ENCODE measurements around the gene OPCML. TPM values are rescaled to one million over a fixed set of nuclear protein-coding genes. Genes with fewer than 3 reads are reported as not detected.

OPCML gene
- total RNA-seq, 1 experiment from 2014 or later, result not detected

DNA sequence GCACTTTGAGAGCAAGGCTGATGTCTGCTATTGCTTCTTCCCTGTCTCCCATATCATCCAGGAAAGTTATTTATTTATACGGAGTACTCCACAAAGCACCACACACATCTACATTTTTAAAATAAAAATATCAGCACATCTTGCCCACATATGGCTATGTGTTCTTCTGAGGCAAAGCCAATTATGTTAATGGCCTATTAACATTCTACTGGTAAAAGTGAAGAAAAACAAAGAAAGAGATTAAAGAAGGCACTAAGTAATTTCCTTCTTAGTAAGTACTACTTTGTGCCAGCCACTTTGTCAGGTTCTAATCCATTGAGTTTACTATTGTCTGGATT lies 548.7 kb downstream of the OPCML start:
- TF ChIP-seq, protein P1, sequence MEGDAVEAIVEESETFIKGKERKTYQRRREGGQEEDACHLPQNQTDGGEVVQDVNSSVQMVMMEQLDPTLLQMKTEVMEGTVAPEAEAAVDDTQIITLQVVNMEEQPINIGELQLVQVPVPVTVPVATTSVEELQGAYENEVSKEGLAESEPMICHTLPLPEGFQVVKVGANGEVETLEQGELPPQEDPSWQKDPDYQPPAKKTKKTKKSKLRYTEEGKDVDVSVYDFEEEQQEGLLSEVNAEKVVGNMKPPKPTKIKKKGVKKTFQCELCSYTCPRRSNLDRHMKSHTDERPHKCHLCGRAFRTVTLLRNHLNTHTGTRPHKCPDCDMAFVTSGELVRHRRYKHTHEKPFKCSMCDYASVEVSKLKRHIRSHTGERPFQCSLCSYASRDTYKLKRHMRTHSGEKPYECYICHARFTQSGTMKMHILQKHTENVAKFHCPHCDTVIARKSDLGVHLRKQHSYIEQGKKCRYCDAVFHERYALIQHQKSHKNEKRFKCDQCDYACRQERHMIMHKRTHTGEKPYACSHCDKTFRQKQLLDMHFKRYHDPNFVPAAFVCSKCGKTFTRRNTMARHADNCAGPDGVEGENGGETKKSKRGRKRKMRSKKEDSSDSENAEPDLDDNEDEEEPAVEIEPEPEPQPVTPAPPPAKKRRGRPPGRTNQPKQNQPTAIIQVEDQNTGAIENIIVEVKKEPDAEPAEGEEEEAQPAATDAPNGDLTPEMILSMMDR (IDR thresholded peaks at IDR 0.05), result no peak
- TF ChIP-seq, protein P2, sequence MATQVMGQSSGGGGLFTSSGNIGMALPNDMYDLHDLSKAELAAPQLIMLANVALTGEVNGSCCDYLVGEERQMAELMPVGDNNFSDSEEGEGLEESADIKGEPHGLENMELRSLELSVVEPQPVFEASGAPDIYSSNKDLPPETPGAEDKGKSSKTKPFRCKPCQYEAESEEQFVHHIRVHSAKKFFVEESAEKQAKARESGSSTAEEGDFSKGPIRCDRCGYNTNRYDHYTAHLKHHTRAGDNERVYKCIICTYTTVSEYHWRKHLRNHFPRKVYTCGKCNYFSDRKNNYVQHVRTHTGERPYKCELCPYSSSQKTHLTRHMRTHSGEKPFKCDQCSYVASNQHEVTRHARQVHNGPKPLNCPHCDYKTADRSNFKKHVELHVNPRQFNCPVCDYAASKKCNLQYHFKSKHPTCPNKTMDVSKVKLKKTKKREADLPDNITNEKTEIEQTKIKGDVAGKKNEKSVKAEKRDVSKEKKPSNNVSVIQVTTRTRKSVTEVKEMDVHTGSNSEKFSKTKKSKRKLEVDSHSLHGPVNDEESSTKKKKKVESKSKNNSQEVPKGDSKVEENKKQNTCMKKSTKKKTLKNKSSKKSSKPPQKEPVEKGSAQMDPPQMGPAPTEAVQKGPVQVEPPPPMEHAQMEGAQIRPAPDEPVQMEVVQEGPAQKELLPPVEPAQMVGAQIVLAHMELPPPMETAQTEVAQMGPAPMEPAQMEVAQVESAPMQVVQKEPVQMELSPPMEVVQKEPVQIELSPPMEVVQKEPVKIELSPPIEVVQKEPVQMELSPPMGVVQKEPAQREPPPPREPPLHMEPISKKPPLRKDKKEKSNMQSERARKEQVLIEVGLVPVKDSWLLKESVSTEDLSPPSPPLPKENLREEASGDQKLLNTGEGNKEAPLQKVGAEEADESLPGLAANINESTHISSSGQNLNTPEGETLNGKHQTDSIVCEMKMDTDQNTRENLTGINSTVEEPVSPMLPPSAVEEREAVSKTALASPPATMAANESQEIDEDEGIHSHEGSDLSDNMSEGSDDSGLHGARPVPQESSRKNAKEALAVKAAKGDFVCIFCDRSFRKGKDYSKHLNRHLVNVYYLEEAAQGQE (IDR thresholded peaks at IDR 0.05; ENCODE audit: insufficient read depth in 1 of 2, low read depth in 2 of 2, low read length in 1 of 2), result no peak
- no peak for TF ChIP-seq POLR2AphosphoS5 (IDR thresholded peaks at IDR 0.05; ENCODE audit: low read depth, low read length)
- TF ChIP-seq TCF7L2 (IDR thresholded peaks at IDR 0.05; ENCODE audit: low read depth, low read length), result no peak
- no peak for TF ChIP-seq SIN3A (IDR thresholded peaks at IDR 0.05; ENCODE audit: borderline replicate concordance, insufficient read depth, low read depth, low read length)
- in situ Hi-C loops (cut with HindIII; ENCODE audit: low pct_unique_long_range_greater_than_20kb, low sequenced_read_pairs) (no loop called here), intact Hi-C loops (cut with micrococcal nuclease; ENCODE audit: unreplicated experiment) (no loop called here)
- Histone ChIP-seq H3K36me3 (ENCODE audit: control insufficient read depth, insufficient read depth, low read length) (no peaks in the 10 kb centered on the region), H3K27ac (ENCODE audit: low read length) (no peak overlapping the region), H3K27me3 (ENCODE audit: control insufficient read depth, insufficient read depth, low read length) (0 out of 2 replicates have a peak, but pooled peaks cover 2% of the 10 kb centered on the region), H3K4me3 (ENCODE audit: low read depth in 2 of 2, low read length in 2 of 2) (no peak overlapping the region), H3K4me1 (ENCODE audit: control insufficient read depth, insufficient read depth, low read length) (no peaks in the 10 kb centered on the region), H3K9me3 (ENCODE audit: control insufficient read depth, insufficient read depth, low read depth, low read length) (no peaks in the 10 kb centered on the region)
- CTCF ChIA-PET, result no interaction called here
- POLR2A ChIA-PET, result no interaction called here
- DNase-seq (ENCODE audit: low read depth, low spot score) (no peak), ATAC-seq (no peak)
- no TSS peak for BruUV-seq (replicated peaks)

GRCh38 chr11:132982772-132983640 lies 549.3 kb downstream of the OPCML start:
- Histone ChIP-seq H3K27me3 (ENCODE audit: control insufficient read depth, insufficient read depth, low read length) (0 out of 2 replicates have a peak, but pooled peaks cover 2% of the 10 kb centered on the region), H3K4me1 (ENCODE audit: control insufficient read depth, insufficient read depth, low read length) (no peaks in the 10 kb centered on the region), H3K4me3 (ENCODE audit: low read depth in 2 of 2, low read length in 2 of 2) (no peak overlapping the region), H3K9me3 (ENCODE audit: control insufficient read depth, insufficient read depth, low read depth, low read length) (no peaks in the 10 kb centered on the region), H3K36me3 (ENCODE audit: control insufficient read depth, insufficient read depth, low read length) (no peaks in the 10 kb centered on the region), H3K27ac (ENCODE audit: low read length) (no peak overlapping the region)
- ATAC-seq (no peak), DNase-seq (ENCODE audit: low read depth, low spot score) (no peak)
- BruUV-seq (replicated peaks), result no TSS peak
- POLR2A ChIA-PET, result interaction anchor here (0.6 kb wide), 1 partner anchor 1887 kb away, joined by 5 read pairs; no protein-coding TSS in a partner anchor
- intact Hi-C loops (cut with micrococcal nuclease; ENCODE audit: unreplicated experiment) (no loop called here), in situ Hi-C loops (cut with HindIII; ENCODE audit: low pct_unique_long_range_greater_than_20kb, low sequenced_read_pairs) (no loop called here)
- TF ChIP-seq, protein P1 (IDR thresholded peaks at IDR 0.05), result no peak
- TF ChIP-seq, protein P2 (IDR thresholded peaks at IDR 0.05; ENCODE audit: insufficient read depth in 1 of 2, low read depth in 2 of 2, low read length in 1 of 2), result no peak
- TF ChIP-seq POLR2AphosphoS5 (IDR thresholded peaks at IDR 0.05; ENCODE audit: low read depth, low read length), result no peak
- TF ChIP-seq TCF7L2 (IDR thresholded peaks at IDR 0.05; ENCODE audit: low read depth, low read length), result no peak
- TF ChIP-seq SIN3A (IDR thresholded peaks at IDR 0.05; ENCODE audit: borderline replicate concordance, insufficient read depth, low read depth, low read length), result no peak
- CTCF ChIA-PET, result no interaction called here
